ENCODE measurements around the gene INO80D. TPM values are rescaled to one million over a fixed set of nuclear protein-coding genes. Genes with fewer than 3 reads are reported as not detected.
A peak's percentile ranks its signal among the peaks of the same experiment; 100 is the strongest.

Gene INO80D
- total and polyA plus RNA-seq, 2 of the 13 experiments (the other 11 are each of a cell fraction or from before 2014, with no cell fraction given): 7.6 to 7.9 TPM

- TF ChIP-seq ZBTB10 (CRISPR knock-in tag; IDR thresholded peaks at IDR 0.05; ENCODE audit: borderline replicate concordance): peak; percentile 19; the same call in 1 of the 2 replicates
- peak; percentile 43 for TF ChIP-seq ZNF263 (CRISPR knock-in tag; IDR thresholded peaks at IDR 0.05)
- TF ChIP-seq MLLT10 (CRISPR knock-in tag; IDR thresholded peaks at IDR 0.05): no peak
- TF ChIP-seq ZBTB34 (CRISPR knock-in tag; IDR thresholded peaks at IDR 0.05): no peak
- TF ChIP-seq ZC3H4 (CRISPR knock-in tag; IDR thresholded peaks at IDR 0.05; ENCODE audit: borderline replicate concordance): 0 out of 2 replicates have a peak, but pooled peaks have one; percentile 61
- no peak for TF ChIP-seq SKI (IDR thresholded peaks at IDR 0.05; ENCODE audit: partially characterized antibody)
- TF ChIP-seq SAP130 (CRISPR knock-in tag; IDR thresholded peaks at IDR 0.05; ENCODE audit: low read depth): peak; percentile 67; the same call in 1 of the 2 replicates
- TF ChIP-seq CREB1 (IDR thresholded peaks at IDR 0.05): no peak
- TF ChIP-seq CREB1 (CRISPR knock-in tag; IDR thresholded peaks at IDR 0.05): 0 out of 2 replicates have a peak, but pooled peaks have one; percentile 46
- TF ChIP-seq ZHX1 (CRISPR knock-in tag; IDR thresholded peaks at IDR 0.05; ENCODE audit: low read depth): no peak; the same call in 1 of the 2 replicates
- TF ChIP-seq ZEB1 (IDR thresholded peaks at IDR 0.05; ENCODE audit: insufficient replicate concordance, low read depth): no peak
- TF ChIP-seq ZSCAN20 (CRISPR knock-in tag; IDR thresholded peaks at IDR 0.05; ENCODE audit: borderline replicate concordance): 0 out of 2 replicates have a peak, but pooled peaks have one; percentile 9
- TF ChIP-seq STAT6 (CRISPR knock-in tag; IDR thresholded peaks at IDR 0.05; ENCODE audit: borderline replicate concordance): no peak
- TF ChIP-seq ZFX (CRISPR knock-in tag; IDR thresholded peaks at IDR 0.05; ENCODE audit: low read depth): peak; percentile 100
- TF ChIP-seq KAT7 (CRISPR knock-in tag; IDR thresholded peaks at IDR 0.05; ENCODE audit: borderline replicate concordance): no peak
- peak; percentile 22; the same call in 1 of the 2 replicates for TF ChIP-seq RAD21 (CRISPR knock-in tag; IDR thresholded peaks at IDR 0.05)
- TF ChIP-seq HIC2 (CRISPR knock-in tag; IDR thresholded peaks at IDR 0.05; ENCODE audit: low read depth): no peak
Observed at GRCh38 chr2:206085742-206086445, at the start of gene INO80D (continued).

All from HepG2 (cell line).